Smooth muscle cell (in vitro differentiated cells): ENCODE measurements around the gene PDCD1. TPM values are rescaled to one million over a fixed set of nuclear protein-coding genes. Genes with fewer than 3 reads are reported as not detected.

Source experiments
- DNase-seq: peaks from one replicate; lab custom pipeline; 2025; ENCODE audit not compliant: unreplicated experiment; lab: John Stamatoyannopoulos, UW
- H2AFZ ChIP-seq: fragments of 200-600 bp; sonication (generic); 2 replicates; pipeline ENCODE4 v1.6.0; 2016; ENCODE audit warnings: antibody characterized with exemption, low read depth, mild to moderate bottlenecking
- H3F3A ChIP-seq: fragments of 200-600 bp; sonication (generic); 2 replicates; pipeline ENCODE4 v1.6.0; 2017; ENCODE audit warnings: antibody characterized with exemption, low read depth
- H3K27ac ChIP-seq: fragments of 200-600 bp; sonication (generic); 2 replicates; pipeline ENCODE4 v1.5.1; 2016; ENCODE audit warnings: low read depth, mild to moderate bottlenecking
- H3K27me3 ChIP-seq: fragments of 200-600 bp; sonication (generic); 2 replicates; pipeline ENCODE4 v1.6.1; 2016; ENCODE audit warnings: low read depth, mild to moderate bottlenecking
- H3K36me3 ChIP-seq: fragments of 200-600 bp; sonication (generic); 2 replicates; pipeline ENCODE4 v1.5.1; 2016; ENCODE audit warnings: low read depth
- H3K4me1 ChIP-seq: fragments of 200-600 bp; sonication (generic); 2 replicates; pipeline ENCODE4 v1.5.1; 2016; ENCODE audit warnings: low read depth
- H3K4me2 ChIP-seq: fragments of 200-600 bp; sonication (generic); 2 replicates; pipeline ENCODE4 v1.6.0; 2016; ENCODE audit warnings: mild to moderate bottlenecking
- H3K4me3 ChIP-seq: fragments of 200-600 bp; sonication (generic); 2 replicates; pipeline ENCODE4 v1.5.1; 2016; ENCODE audit warnings: mild to moderate bottlenecking
- H3K79me2 ChIP-seq: fragments of 200-600 bp; sonication (generic); 2 replicates; pipeline ENCODE4 v1.6.0; 2016; ENCODE audit warnings: low read depth, mild to moderate bottlenecking
- H3K9ac ChIP-seq: fragments of 200-600 bp; sonication (generic); 2 replicates; pipeline ENCODE4 v1.6.0; 2016; ENCODE audit warnings: low read depth
- H3K9me3 ChIP-seq: fragments of 200-600 bp; sonication (generic); replicated peaks from 2 replicates; pipeline ENCODE4 v1.5.1; 2016; ENCODE audit warnings: low read depth
- H4K20me1 ChIP-seq: fragments of 200-600 bp; sonication (generic); 2 replicates; pipeline ENCODE4 v1.6.0; 2016; ENCODE audit warnings: low read depth
- WGBS: methylation state at CpG from one replicate; pipeline ENCODE4 v1.1.7; 2016; ENCODE audit warnings: low lambda C conversion rate; 5-methylcytosine and 5-hydroxymethylcytosine counted together
- polyA plus RNA-seq: library from polyadenylated mRNA; unstranded; fragments of >200 nt; fragmentation: Nextera tagmentation; extraction: Ambion mirVana; gene quantifications from 2 replicates; pipeline ENCODE4 v1.2.1, GENCODE V29; 2016
- total RNA-seq: library from RNA; depleted of rRNA; stranded (reverse); fragments of >200 nt; gene quantifications from 2 replicates; pipeline ENCODE4 v1.2.3, GENCODE V29; 2014
- TF ChIP-seq, protein P1 (sequence below): fragments of 200-600 bp; sonication (generic); IDR thresholded peaks from 2 replicates; pipeline ENCODE4 v1.5.1; 2017; ENCODE audit warnings: borderline replicate concordance, mild to moderate bottlenecking, antibody characterized with exemption; ENCODE audit not compliant: insufficient read depth, poor library complexity, severe bottlenecking

PDCD1 gene
- total and polyA plus RNA-seq, 2 experiments from 2014 or later, result not detected

DNA sequence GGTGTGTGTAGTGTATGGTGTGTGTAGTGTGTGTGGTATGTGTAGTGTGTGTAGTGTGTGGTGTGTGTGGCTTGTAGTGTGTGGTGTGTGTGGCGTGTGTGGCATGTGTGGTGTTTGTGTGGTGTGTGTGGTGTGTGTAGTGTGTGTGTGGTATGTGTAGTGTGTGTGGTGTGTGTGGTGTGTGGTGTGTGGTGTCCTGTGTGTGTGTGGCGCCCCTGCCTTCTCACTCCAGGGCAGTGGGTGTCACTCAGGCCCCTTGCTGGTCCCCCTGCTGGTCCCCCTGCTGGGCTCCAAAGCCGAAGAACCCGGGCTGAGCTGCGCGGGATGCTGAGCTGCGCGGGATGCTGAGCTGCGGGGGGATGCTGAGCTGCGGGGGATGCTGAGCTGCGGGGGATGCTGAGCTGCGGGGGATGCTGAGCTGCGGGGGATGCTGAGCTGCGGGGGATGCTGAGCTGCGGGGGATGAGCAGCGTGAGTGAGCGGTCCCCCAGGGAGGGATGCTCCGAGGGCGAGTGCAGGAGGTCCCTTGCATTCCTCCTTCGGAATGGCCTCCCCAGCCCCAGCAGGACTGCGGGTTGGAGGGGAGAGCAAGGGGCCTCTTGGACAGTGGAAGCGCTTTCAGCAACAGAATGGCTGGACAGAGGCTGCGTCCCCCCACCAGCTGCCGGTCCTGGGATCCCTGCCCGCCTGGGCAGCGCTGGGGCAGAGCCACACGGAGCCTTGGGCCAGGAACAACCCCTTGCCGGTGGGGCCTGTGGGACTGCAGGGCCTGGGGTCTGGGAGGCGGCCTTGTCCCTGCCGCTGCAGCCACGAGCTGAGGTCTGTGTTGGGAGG is 7.5 kb upstream of the PDCD1 start:
- Histone ChIP-seq H3K27ac (no peak overlapping the region), H3K4me3 (no peak overlapping the region), H3K36me3 (no peaks in the 10 kb centered on the region), H2AFZ (no peak overlapping the region), H3K9ac (no peak overlapping the region), H3K79me2 (no peaks in the 10 kb centered on the region), H3K9me3 (no peaks in the 10 kb centered on the region), H3K4me1 (no peaks in the 10 kb centered on the region), H3F3A (no peaks in the 10 kb centered on the region), H3K4me2 (no peak overlapping the region), H4K20me1 (no peaks in the 10 kb centered on the region), H3K27me3 (no peaks in the 10 kb centered on the region)
- no peak for DNase-seq
- TF ChIP-seq, protein P1, sequence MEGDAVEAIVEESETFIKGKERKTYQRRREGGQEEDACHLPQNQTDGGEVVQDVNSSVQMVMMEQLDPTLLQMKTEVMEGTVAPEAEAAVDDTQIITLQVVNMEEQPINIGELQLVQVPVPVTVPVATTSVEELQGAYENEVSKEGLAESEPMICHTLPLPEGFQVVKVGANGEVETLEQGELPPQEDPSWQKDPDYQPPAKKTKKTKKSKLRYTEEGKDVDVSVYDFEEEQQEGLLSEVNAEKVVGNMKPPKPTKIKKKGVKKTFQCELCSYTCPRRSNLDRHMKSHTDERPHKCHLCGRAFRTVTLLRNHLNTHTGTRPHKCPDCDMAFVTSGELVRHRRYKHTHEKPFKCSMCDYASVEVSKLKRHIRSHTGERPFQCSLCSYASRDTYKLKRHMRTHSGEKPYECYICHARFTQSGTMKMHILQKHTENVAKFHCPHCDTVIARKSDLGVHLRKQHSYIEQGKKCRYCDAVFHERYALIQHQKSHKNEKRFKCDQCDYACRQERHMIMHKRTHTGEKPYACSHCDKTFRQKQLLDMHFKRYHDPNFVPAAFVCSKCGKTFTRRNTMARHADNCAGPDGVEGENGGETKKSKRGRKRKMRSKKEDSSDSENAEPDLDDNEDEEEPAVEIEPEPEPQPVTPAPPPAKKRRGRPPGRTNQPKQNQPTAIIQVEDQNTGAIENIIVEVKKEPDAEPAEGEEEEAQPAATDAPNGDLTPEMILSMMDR, result no peak
- 37% methylated on average over 18 of the region's 31 CpGs for WGBS

DNA sequence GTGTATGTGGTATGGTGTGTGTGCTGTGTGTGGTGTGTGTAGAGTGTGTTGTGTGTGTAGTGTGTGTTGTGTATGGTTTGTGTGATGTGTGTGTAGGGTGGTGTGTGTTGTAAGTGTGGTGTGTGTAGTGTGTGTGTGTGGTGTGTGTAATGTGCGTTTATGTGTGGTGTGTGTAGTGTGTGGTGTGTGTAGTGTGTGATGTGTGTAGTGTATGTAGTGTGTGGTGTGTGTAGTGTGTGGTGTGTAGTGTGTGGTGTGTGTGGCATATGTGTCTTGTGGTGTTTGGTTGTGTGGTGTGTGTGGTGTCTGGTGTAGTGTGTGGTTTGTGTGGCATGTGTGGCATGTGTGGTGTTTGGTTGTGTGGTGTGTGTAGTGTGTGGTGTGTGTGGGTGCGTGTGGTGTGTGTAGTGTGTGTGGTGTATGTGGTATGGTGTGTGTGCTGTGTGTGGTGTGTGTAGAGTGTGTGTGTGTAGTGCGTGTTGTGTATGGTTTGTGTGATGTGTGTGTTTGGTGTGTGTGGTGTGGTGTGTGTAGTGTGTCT is 6.8 kb upstream of the PDCD1 start:
- Histone ChIP-seq H4K20me1 (no peaks in the 10 kb centered on the region), H3F3A (no peaks in the 10 kb centered on the region), H2AFZ (no peak overlapping the region), H3K4me1 (no peaks in the 10 kb centered on the region), H3K79me2 (no peaks in the 10 kb centered on the region), H3K27ac (no peak overlapping the region), H3K9me3 (no peaks in the 10 kb centered on the region), H3K9ac (no peak overlapping the region), H3K27me3 (no peaks in the 10 kb centered on the region), H3K4me2 (no peak overlapping the region), H3K36me3 (no peaks in the 10 kb centered on the region), H3K4me3 (no peak overlapping the region)
- no peak for DNase-seq
- 90% methylated on average over 3 of the region's 3 CpGs for WGBS
- TF ChIP-seq, protein P1, result no peak

DNA sequence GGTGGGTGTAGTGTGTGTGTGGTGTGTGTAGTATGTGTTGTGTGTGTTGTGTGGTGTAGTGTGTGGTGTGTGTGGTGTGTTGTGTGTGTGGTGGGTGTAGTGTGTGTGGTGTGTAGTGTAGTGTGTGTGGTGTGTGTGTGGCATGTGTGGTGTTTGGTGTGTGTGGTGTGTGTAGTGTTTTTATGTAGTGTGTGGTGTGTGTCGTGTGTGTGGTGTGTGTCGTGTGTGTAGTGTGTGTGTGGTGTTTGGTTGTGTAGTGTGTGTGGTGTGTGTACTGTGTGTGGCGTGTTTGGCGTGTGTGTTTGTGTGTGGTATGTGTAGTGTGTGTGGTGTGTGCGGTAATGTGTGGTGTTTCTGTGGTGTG is 6.1 kb upstream of the PDCD1 start:
- H3K79me2 ChIP-seq, result no peaks in the 10 kb centered on the region

More for the DNA sequence above, 6.1 kb upstream of the PDCD1 start:
- H3F3A ChIP-seq, result no peaks in the 10 kb centered on the region
- no peaks in the 10 kb centered on the region for H3K27me3 ChIP-seq
- WGBS, result 98% methylated on average over 5 of the region's 5 CpGs
- no peaks in the 10 kb centered on the region for H3K9me3 ChIP-seq
- no peak for DNase-seq
- H3K27ac ChIP-seq, result no peak overlapping the region
- H3K4me2 ChIP-seq, result no peak overlapping the region
- H3K4me3 ChIP-seq, result no peak overlapping the region
- no peak overlapping the region for H3K9ac ChIP-seq
- no peak overlapping the region for H2AFZ ChIP-seq
- no peaks in the 10 kb centered on the region for H3K36me3 ChIP-seq
- H3K4me1 ChIP-seq, result no peaks in the 10 kb centered on the region
- TF ChIP-seq, protein P1, result no peak
- H4K20me1 ChIP-seq, result no peaks in the 10 kb centered on the region
